SK-N-SH (cell line): ENCODE measurements around the gene SH3BP4. TPM values are rescaled to one million over a fixed set of nuclear protein-coding genes. Genes with fewer than 3 reads are reported as not detected.

Experiments used
- CTCF ChIA-PET: fragments of 300-600, 350-600 bp; formaldehyde crosslinking; extraction: SDS; loops from one replicate; lab custom pipeline; 2021; lab: Yijun Ruan, JAX
- POLR2A ChIA-PET: fragments of 350-600 bp; sonication (Branson Sonifier 250); formaldehyde crosslinking; extraction: SDS; loops from one replicate; lab custom pipeline; 2020; ENCODE audit warnings: antibody characterized with exemption, inconsistent platforms; lab: Yijun Ruan, JAX
- DNase-seq: peaks from one replicate; pipeline ENCODE4 v3.0.0; 2012
- H2AFZ ChIP-seq: fragments of 200-600 bp; sonication (generic); 2 replicates; pipeline ENCODE4 v1.8.1; 2016; ENCODE audit warnings: antibody characterized with exemption, mild to moderate bottlenecking, low read depth
- H3F3A ChIP-seq: fragments of 200-600 bp; sonication (generic); replicated peaks from 2 replicates; pipeline ENCODE3; 2016; ENCODE audit warnings: antibody characterized with exemption, mild to moderate bottlenecking; ENCODE audit not compliant: insufficient read depth
- H3K27ac ChIP-seq, 2 experiments: fragments of 200-500 bp in 1 of 2; fragments of 200-600 bp in 1 of 2; sonication (Bioruptor generic) in 1 of 2; sonication (generic), shearing (Covaris generic) in 1 of 2; 2 replicates each; pipeline versions ENCODE4 v1.5.1 to v1.6.1; 2014 to 2016; ENCODE audit warnings: low read depth in 2 of 2, inconsistent platforms in 1 of 2, low read length in 1 of 2, mild to moderate bottlenecking in 1 of 2, mixed read lengths in 1 of 2
- H3K27me3 ChIP-seq: fragments of 200-600 bp; sonication (generic), shearing (Covaris generic); 2 replicates; pipeline ENCODE4 v1.6.1; 2016; ENCODE audit warnings: mixed run types; ENCODE audit not compliant: insufficient read depth
- H3K36me3 ChIP-seq, 2 experiments: fragments of 200-500 bp in 1 of 2; fragments of 200-600 bp in 1 of 2; sonication (Bioruptor generic) in 1 of 2; sonication (generic) in 1 of 2; replicated peaks in 1 of 2; 2 replicates each; pipeline versions ENCODE3 to v1.5.1; 2014 to 2016; ENCODE audit warnings: low read length in 1 of 2, mild to moderate bottlenecking in 1 of 2; ENCODE audit not compliant: insufficient read depth in 2 of 2, control insufficient read depth in 1 of 2
- H3K4me1 ChIP-seq, 2 experiments: fragments of 200-500 bp in 1 of 2; fragments of 200-600 bp in 1 of 2; sonication (Bioruptor generic) in 1 of 2; sonication (generic), shearing (Covaris generic) in 1 of 2; 2 replicates each; pipeline versions ENCODE4 v1.5.1 to v1.6.1; 2014 to 2016; ENCODE audit warnings: low read depth in 1 of 2, low read length in 1 of 2, mixed run types in 1 of 2; ENCODE audit not compliant: insufficient read depth in 2 of 2, control insufficient read depth in 1 of 2
- H3K4me2 ChIP-seq: fragments of 200-600 bp; sonication (generic), shearing (Covaris generic); 2 replicates; pipeline ENCODE4 v1.6.1; 2017; ENCODE audit warnings: mixed run types
- H3K4me3 ChIP-seq, 2 experiments: fragments of 200-500 bp in 1 of 2; fragments of 200-600 bp in 1 of 2; sonication (Bioruptor generic) in 1 of 2; sonication (generic), shearing (Covaris generic) in 1 of 2; 2 replicates each; pipeline versions ENCODE4 v1.5.1 to v1.8.1; 2014 to 2016; ENCODE audit warnings: low read depth in 2 of 2, inconsistent platforms in 1 of 2, low read length in 1 of 2, mild to moderate bottlenecking in 1 of 2, mixed read lengths in 1 of 2, moderate library complexity in 1 of 2
- H3K79me2 ChIP-seq: fragments of 200-600 bp; sonication (generic); 2 replicates; pipeline ENCODE4 v1.8.1; 2017; ENCODE audit warnings: mild to moderate bottlenecking; ENCODE audit not compliant: insufficient read depth
- H3K9ac ChIP-seq: fragments of 200-600 bp; sonication (generic); 2 replicates; pipeline ENCODE4 v1.6.1; 2017; ENCODE audit warnings: mixed run types
- H3K9me2 ChIP-seq: fragments of 200-600 bp; sonication (generic); 2 replicates; pipeline ENCODE4 v1.6.1; 2017; ENCODE audit warnings: mixed run types
- H3K9me3 ChIP-seq: fragments of 200-600 bp; sonication (generic); 2 replicates; pipeline ENCODE4 v1.6.1; 2017; ENCODE audit warnings: mixed run types, mild to moderate bottlenecking, moderate library complexity
- H4K20me1 ChIP-seq: fragments of 200-600 bp; sonication (generic); 2 replicates; pipeline ENCODE4 v1.6.1; 2017; ENCODE audit warnings: mild to moderate bottlenecking, mixed run types; ENCODE audit not compliant: insufficient read depth
- CHD2 ChIP-seq: fragments of 150-350 bp; IDR thresholded peaks from 2 replicates; pipeline ENCODE4 v1.6.1; 2018; ENCODE audit warnings: low read length; ENCODE audit not compliant: partially characterized antibody
- ELF1 ChIP-seq: IDR thresholded peaks from 2 replicates; pipeline ENCODE4 v1.4.0; 2012
- EP300 ChIP-seq, 2 experiments: IDR thresholded peaks; 2 replicates each; pipeline versions ENCODE4 v1.4.0 to v1.6.1; 2012; ENCODE audit warnings: borderline replicate concordance in 1 of 2, low read depth in 1 of 2, low read length in 1 of 2
- FOXM1 ChIP-seq: IDR thresholded peaks from 2 replicates; pipeline ENCODE4 v1.4.0; 2012; ENCODE audit warnings: low read depth, mild to moderate bottlenecking
- JUND ChIP-seq: IDR thresholded peaks from 2 replicates; pipeline ENCODE4 v1.4.0; 2012
- MEF2A ChIP-seq: IDR thresholded peaks from 2 replicates; pipeline ENCODE4 v1.4.0; 2012; ENCODE audit warnings: low read depth, borderline replicate concordance
- NFIC ChIP-seq: IDR thresholded peaks from 2 replicates; pipeline ENCODE4 v1.4.0; 2012; ENCODE audit warnings: borderline replicate concordance
- RFX5 ChIP-seq: IDR thresholded peaks from 2 replicates; pipeline ENCODE4 v1.6.1; 2012; ENCODE audit warnings: mild to moderate bottlenecking, improper control_type of control experiment, low read length
- RXRA ChIP-seq: IDR thresholded peaks from 2 replicates; pipeline ENCODE4 v1.4.0; 2012; ENCODE audit warnings: low read depth, mild to moderate bottlenecking, borderline replicate concordance
- SIN3A ChIP-seq: IDR thresholded peaks from 2 replicates; pipeline ENCODE4 v1.6.1; 2012; ENCODE audit warnings: low read depth, mild to moderate bottlenecking, low read length, moderate library complexity, borderline replicate concordance
- TAF1 ChIP-seq: IDR thresholded peaks from 2 replicates; pipeline ENCODE4 v1.6.1; 2012; ENCODE audit warnings: low read depth, mild to moderate bottlenecking, low read length, moderate library complexity, borderline replicate concordance
- TCF12 ChIP-seq: IDR thresholded peaks from 2 replicates; pipeline ENCODE4 v1.4.0; 2012
- YY1 ChIP-seq: IDR thresholded peaks from 2 replicates; pipeline ENCODE4 v1.4.0; 2012; ENCODE audit warnings: low read depth, mild to moderate bottlenecking
- WGBS: methylation state at CpG from one replicate; pipeline ENCODE4 v1.1.6; 2017; ENCODE audit warnings: low lambda C conversion rate; 5-methylcytosine and 5-hydroxymethylcytosine counted together
- polyA plus RNA-seq, 3 experiments: library from polyadenylated mRNA; depleted of rRNA; stranded (reverse); fragments of >200 nt; gene quantifications; 2 replicates each; pipeline ENCODE4 v1.2.3, GENCODE V29; 2012
- TF ChIP-seq, protein P1 (sequence below): fragments of 150-350 bp; IDR thresholded peaks from 2 replicates; pipeline ENCODE4 v1.6.1; 2017; ENCODE audit warnings: antibody characterized with exemption, low read length, low read depth, borderline replicate concordance
- TF ChIP-seq, protein P2 (sequence below): IDR thresholded peaks from 2 replicates; pipeline ENCODE4 v1.4.0; 2012; ENCODE audit warnings: low read depth
- TF ChIP-seq, protein P3 (sequence below): fragments of 200-600 bp; sonication (generic); IDR thresholded peaks from 2 replicates; pipeline ENCODE4 v1.6.1; 2017; ENCODE audit warnings: antibody characterized with exemption, mild to moderate bottlenecking, moderate library complexity
- TF ChIP-seq, protein P4 (sequence below): IDR thresholded peaks from 2 replicates; pipeline ENCODE4 v1.6.1; 2012; ENCODE audit warnings: mild to moderate bottlenecking, low read depth, low read length, moderate library complexity

The SH3BP4 gene
- polyA plus RNA-seq, 1 of the 3 experiments (the other 2 are of a cell fraction), result 27.7 TPM

DNA sequence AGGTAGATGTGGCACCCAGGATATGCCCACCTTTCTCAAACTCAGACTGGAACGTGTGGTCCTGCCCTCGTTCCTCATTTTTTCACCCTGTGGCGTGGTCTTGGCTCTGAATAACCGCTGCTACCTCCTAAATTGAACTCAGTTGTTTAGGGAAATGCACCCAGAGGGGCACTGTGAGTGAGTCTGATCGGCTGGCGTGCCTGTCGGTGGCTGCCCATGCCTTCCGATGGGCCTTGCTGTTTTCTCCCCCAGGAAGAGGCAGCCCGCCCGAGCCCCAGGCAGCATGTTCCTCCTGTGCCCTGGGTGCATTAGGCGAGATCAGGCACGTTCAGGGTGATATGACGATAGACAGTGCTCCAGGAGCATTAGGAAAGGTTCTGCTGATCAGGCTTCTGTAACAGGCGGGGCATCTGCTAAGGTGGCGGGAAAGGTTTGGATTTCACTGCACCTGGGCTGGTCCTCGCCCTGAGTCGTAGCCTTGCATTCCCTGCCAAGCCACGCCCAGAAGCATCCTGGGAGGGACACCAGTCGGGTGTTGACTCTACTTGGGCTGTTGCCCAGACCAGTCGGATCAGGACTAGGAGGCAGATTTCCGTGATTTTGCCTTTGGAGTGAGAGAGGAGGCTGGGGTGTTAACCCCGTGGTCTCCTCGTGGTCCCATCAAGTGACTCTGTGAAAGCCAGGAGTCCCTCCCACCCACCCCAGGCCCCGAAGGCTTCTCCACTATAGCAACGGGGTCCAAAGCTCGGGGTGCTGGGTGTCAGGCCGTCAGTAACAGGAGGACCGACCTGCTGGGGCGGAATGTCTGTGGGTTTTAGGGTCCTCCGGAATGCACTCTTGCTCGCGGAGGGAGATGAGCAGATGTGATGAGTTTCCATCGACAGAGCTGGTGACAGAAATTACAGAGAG, 75.1 kb downstream of the SH3BP4 start:
- H3K4me1 ChIP-seq, result peaks cover 37 to 40% of the 10 kb centered on the region in 2 experiments
- H3K27me3 ChIP-seq, result no peaks in the 10 kb centered on the region
- no peaks in the 10 kb centered on the region for H3K9me3 ChIP-seq
- 0 out of 2 replicates have a peak overlapping the region, but pooled peaks have one; percentile 7 for H3K9ac ChIP-seq
- H4K20me1 ChIP-seq, result no peaks in the 10 kb centered on the region; the same call in none of the 2 replicates
- no peaks in the 10 kb centered on the region for H3K36me3 ChIP-seq
- H3K4me3 ChIP-seq, result no peak overlapping the region
- no peak overlapping the region for H2AFZ ChIP-seq
- peaks cover 98% of the 10 kb centered on the region for H3K79me2 ChIP-seq
- 60% methylated on average over 23 of the region's 33 CpGs for WGBS
- peak overlapping the region; percentile 54 to 86 for H3K27ac ChIP-seq
- peaks cover 14% of the 10 kb centered on the region for H3F3A ChIP-seq
- peak overlapping the region; percentile 82 for H3K4me2 ChIP-seq
- CTCF ChIA-PET, result interaction anchor here (0.6 kb wide), 1 partner anchor 324 kb away, joined by 3 read pairs; no protein-coding TSS in a partner anchor
- TF ChIP-seq, protein P1, sequence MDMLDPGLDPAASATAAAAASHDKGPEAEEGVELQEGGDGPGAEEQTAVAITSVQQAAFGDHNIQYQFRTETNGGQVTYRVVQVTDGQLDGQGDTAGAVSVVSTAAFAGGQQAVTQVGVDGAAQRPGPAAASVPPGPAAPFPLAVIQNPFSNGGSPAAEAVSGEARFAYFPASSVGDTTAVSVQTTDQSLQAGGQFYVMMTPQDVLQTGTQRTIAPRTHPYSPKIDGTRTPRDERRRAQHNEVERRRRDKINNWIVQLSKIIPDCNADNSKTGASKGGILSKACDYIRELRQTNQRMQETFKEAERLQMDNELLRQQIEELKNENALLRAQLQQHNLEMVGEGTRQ, result no peak
- peak; percentile 66 for TF ChIP-seq NFIC
- TF ChIP-seq, protein P2, sequence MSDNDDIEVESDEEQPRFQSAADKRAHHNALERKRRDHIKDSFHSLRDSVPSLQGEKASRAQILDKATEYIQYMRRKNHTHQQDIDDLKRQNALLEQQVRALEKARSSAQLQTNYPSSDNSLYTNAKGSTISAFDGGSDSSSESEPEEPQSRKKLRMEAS, result 0 out of 2 replicates have a peak, but pooled peaks have one; percentile 10
- no peak for DNase-seq
- POLR2A ChIA-PET, result no interaction called here
- H3K9me2 ChIP-seq, result no peaks in the 10 kb centered on the region

DNA sequence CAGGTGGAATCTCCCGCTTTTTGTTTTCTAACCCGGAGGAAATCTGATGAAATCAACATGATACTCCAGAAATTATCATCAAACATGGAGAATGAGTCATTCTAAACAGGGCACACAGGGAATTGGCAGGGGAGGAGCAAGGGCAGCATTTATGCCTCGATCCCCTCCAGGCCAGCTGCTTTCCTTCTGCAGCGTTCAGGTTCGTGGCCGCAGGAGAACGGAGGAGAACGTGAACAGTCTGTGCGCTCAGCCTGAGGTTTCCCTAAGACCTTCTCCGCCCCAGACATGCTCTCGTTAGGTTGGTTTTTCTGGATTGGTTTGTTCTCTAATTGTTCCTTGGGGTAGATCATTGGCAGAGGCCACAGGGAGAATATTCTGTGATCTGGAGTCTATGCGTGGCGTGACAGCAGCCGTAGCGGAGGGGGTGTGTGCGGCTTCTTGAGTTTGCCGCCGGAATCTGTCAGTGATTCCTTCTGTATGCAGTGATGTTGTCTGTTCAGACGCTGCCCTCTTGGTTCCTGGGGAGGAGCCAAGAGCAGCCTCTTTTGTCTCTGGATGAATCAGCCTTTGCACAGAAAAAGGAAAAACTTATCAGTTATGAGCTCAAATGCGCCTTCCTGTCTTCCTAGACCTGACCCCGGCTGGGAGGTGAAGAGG, 75.9 kb downstream of the SH3BP4 start:
- H3K27me3 ChIP-seq, result no peaks in the 10 kb centered on the region
- DNase-seq, result no peak
- no peak overlapping the region for H2AFZ ChIP-seq
- CTCF ChIA-PET, result no interaction called here
- peak overlapping the region; percentile 49; the same call in 1 of the 2 replicates for H3K9ac ChIP-seq
- peak overlapping the region; percentile 82 for H3K4me2 ChIP-seq
- H3K27ac ChIP-seq, result peak overlapping the region; percentile 54 to 86; a peak in 3 of 4 replicates
- peaks cover 99% of the 10 kb centered on the region for H3K79me2 ChIP-seq
- WGBS, result 55% methylated on average over 21 of the region's 21 CpGs
- POLR2A ChIA-PET, result no interaction called here
- peaks cover 0 to 5% of the 10 kb centered on the region in 2 experiments for H3K36me3 ChIP-seq
- no peaks in the 10 kb centered on the region for H3K9me3 ChIP-seq
- no peaks in the 10 kb centered on the region; the same call in none of the 2 replicates for H4K20me1 ChIP-seq
- no peaks in the 10 kb centered on the region for H3K9me2 ChIP-seq
- peak overlapping the region in 1 of 2 experiments; percentile 36; a peak in 1 of 4 replicates for H3K4me3 ChIP-seq
- peaks cover 35 to 37% of the 10 kb centered on the region in 2 experiments for H3K4me1 ChIP-seq
- peaks cover 8% of the 10 kb centered on the region for H3F3A ChIP-seq
- TF ChIP-seq, protein P3, sequence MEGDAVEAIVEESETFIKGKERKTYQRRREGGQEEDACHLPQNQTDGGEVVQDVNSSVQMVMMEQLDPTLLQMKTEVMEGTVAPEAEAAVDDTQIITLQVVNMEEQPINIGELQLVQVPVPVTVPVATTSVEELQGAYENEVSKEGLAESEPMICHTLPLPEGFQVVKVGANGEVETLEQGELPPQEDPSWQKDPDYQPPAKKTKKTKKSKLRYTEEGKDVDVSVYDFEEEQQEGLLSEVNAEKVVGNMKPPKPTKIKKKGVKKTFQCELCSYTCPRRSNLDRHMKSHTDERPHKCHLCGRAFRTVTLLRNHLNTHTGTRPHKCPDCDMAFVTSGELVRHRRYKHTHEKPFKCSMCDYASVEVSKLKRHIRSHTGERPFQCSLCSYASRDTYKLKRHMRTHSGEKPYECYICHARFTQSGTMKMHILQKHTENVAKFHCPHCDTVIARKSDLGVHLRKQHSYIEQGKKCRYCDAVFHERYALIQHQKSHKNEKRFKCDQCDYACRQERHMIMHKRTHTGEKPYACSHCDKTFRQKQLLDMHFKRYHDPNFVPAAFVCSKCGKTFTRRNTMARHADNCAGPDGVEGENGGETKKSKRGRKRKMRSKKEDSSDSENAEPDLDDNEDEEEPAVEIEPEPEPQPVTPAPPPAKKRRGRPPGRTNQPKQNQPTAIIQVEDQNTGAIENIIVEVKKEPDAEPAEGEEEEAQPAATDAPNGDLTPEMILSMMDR, result no peak
- no peak for TF ChIP-seq EP300 (IDR thresholded peaks at IDR 0.05; ENCODE audit: borderline replicate concordance in 1 of 2, low read depth in 1 of 2, low read length in 1 of 2)
- no peak for TF ChIP-seq YY1
- TF ChIP-seq, protein P2, result no peak
- peak; percentile 51; the same call in 1 of the 2 replicates for TF ChIP-seq RXRA
- no peak for TF ChIP-seq SIN3A
- TF ChIP-seq CHD2, result no peak
- TF ChIP-seq JUND, result peak; percentile 54
- peak; percentile 64 for TF ChIP-seq NFIC
- TF ChIP-seq RFX5, result no peak
- no peak for TF ChIP-seq FOXM1
- 0 out of 2 replicates have a peak, but pooled peaks have one; percentile 14 for TF ChIP-seq TCF12
- no peak for TF ChIP-seq ELF1
- TF ChIP-seq, protein P4, sequence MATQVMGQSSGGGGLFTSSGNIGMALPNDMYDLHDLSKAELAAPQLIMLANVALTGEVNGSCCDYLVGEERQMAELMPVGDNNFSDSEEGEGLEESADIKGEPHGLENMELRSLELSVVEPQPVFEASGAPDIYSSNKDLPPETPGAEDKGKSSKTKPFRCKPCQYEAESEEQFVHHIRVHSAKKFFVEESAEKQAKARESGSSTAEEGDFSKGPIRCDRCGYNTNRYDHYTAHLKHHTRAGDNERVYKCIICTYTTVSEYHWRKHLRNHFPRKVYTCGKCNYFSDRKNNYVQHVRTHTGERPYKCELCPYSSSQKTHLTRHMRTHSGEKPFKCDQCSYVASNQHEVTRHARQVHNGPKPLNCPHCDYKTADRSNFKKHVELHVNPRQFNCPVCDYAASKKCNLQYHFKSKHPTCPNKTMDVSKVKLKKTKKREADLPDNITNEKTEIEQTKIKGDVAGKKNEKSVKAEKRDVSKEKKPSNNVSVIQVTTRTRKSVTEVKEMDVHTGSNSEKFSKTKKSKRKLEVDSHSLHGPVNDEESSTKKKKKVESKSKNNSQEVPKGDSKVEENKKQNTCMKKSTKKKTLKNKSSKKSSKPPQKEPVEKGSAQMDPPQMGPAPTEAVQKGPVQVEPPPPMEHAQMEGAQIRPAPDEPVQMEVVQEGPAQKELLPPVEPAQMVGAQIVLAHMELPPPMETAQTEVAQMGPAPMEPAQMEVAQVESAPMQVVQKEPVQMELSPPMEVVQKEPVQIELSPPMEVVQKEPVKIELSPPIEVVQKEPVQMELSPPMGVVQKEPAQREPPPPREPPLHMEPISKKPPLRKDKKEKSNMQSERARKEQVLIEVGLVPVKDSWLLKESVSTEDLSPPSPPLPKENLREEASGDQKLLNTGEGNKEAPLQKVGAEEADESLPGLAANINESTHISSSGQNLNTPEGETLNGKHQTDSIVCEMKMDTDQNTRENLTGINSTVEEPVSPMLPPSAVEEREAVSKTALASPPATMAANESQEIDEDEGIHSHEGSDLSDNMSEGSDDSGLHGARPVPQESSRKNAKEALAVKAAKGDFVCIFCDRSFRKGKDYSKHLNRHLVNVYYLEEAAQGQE, result no peak
- no peak for TF ChIP-seq MEF2A
- TF ChIP-seq TAF1, result no peak
